HL-60 (cell line): ENCODE results near the gene PDE3A.

Source experiments
- DNase-seq, 2 experiments: peaks; one replicate each; pipeline ENCODE4 v3.0.0-alpha.2; 2010 to 2020; ENCODE audit warnings: low read depth in 1 of 2, low spot score in 1 of 2
- H3K27ac ChIP-seq: fragments of 250-450 bp; sonication (Bioruptor Pico); replicated peaks from 2 replicates; pipeline ENCODE4 v1.5.1; 2020; ENCODE audit warnings: mild to moderate bottlenecking, moderate library complexity
- H3K27me3 ChIP-seq: fragments of 250-450 bp; sonication (Bioruptor Pico); 2 replicates; pipeline ENCODE4 v1.5.1; 2021; ENCODE audit warnings: mild to moderate bottlenecking, moderate library complexity; ENCODE audit not compliant: insufficient read depth, poor library complexity, severe bottlenecking
- H3K4me3 ChIP-seq: replicated peaks from 2 replicates; pipeline ENCODE4 v1.5.1; 2011; ENCODE audit warnings: mild to moderate bottlenecking, control low read depth, low read length; ENCODE audit not compliant: insufficient read depth
- GABPA ChIP-seq: IDR thresholded peaks from 2 replicates; pipeline ENCODE4 v1.6.1; 2012; ENCODE audit warnings: low read depth
- POLR2AphosphoS5 ChIP-seq: IDR thresholded peaks from 2 replicates; pipeline ENCODE4 v1.6.1; 2012; ENCODE audit warnings: low read depth
- SPI1 ChIP-seq: IDR thresholded peaks from 2 replicates; pipeline ENCODE4 v1.6.1; 2012; ENCODE audit warnings: low read depth, mild to moderate bottlenecking, borderline replicate concordance
- TF ChIP-seq, protein P1 (sequence below): IDR thresholded peaks from one replicate; pipeline ENCODE4 v1.5.1; 2011; ENCODE audit warnings: low read length, control low read depth, inconsistent platforms; ENCODE audit not compliant: insufficient read depth
- TF ChIP-seq, protein P2 (sequence below): IDR thresholded peaks from 2 replicates; pipeline ENCODE4 v1.6.1; 2012; ENCODE audit warnings: low read depth; ENCODE audit not compliant: insufficient replicate concordance

Gene PDE3A

DNA sequence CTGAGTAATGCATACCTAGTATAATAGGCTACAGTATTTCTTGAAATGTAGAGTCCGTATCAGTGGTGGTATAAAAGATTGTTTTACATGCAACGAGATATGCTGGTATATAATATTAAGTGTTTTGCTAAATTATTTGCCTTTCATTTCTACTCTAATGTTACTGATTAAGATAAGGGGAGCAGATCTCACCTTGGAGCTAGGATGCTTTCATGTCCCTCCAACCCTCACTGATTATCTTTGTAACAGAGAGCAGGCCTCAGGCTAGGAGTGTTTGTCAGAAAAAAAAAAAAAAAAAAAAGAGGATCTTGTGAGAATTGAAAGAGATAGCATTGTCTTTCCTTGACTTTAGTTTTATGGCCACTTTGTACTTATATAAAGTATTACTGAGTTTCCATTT, 92.6 kb downstream of the PDE3A start:
- Histone ChIP-seq H3K4me3 (no peak overlapping the region), H3K27me3 (no peaks in the 10 kb centered on the region), H3K27ac (no peak overlapping the region)
- DNase-seq, result no peak
- TF ChIP-seq SPI1 (no peak), GABPA (no peak), POLR2AphosphoS5 (no peak)
- TF ChIP-seq, protein P1, sequence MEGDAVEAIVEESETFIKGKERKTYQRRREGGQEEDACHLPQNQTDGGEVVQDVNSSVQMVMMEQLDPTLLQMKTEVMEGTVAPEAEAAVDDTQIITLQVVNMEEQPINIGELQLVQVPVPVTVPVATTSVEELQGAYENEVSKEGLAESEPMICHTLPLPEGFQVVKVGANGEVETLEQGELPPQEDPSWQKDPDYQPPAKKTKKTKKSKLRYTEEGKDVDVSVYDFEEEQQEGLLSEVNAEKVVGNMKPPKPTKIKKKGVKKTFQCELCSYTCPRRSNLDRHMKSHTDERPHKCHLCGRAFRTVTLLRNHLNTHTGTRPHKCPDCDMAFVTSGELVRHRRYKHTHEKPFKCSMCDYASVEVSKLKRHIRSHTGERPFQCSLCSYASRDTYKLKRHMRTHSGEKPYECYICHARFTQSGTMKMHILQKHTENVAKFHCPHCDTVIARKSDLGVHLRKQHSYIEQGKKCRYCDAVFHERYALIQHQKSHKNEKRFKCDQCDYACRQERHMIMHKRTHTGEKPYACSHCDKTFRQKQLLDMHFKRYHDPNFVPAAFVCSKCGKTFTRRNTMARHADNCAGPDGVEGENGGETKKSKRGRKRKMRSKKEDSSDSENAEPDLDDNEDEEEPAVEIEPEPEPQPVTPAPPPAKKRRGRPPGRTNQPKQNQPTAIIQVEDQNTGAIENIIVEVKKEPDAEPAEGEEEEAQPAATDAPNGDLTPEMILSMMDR, result no peak
- TF ChIP-seq, protein P2, sequence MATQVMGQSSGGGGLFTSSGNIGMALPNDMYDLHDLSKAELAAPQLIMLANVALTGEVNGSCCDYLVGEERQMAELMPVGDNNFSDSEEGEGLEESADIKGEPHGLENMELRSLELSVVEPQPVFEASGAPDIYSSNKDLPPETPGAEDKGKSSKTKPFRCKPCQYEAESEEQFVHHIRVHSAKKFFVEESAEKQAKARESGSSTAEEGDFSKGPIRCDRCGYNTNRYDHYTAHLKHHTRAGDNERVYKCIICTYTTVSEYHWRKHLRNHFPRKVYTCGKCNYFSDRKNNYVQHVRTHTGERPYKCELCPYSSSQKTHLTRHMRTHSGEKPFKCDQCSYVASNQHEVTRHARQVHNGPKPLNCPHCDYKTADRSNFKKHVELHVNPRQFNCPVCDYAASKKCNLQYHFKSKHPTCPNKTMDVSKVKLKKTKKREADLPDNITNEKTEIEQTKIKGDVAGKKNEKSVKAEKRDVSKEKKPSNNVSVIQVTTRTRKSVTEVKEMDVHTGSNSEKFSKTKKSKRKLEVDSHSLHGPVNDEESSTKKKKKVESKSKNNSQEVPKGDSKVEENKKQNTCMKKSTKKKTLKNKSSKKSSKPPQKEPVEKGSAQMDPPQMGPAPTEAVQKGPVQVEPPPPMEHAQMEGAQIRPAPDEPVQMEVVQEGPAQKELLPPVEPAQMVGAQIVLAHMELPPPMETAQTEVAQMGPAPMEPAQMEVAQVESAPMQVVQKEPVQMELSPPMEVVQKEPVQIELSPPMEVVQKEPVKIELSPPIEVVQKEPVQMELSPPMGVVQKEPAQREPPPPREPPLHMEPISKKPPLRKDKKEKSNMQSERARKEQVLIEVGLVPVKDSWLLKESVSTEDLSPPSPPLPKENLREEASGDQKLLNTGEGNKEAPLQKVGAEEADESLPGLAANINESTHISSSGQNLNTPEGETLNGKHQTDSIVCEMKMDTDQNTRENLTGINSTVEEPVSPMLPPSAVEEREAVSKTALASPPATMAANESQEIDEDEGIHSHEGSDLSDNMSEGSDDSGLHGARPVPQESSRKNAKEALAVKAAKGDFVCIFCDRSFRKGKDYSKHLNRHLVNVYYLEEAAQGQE, result no peak

DNA sequence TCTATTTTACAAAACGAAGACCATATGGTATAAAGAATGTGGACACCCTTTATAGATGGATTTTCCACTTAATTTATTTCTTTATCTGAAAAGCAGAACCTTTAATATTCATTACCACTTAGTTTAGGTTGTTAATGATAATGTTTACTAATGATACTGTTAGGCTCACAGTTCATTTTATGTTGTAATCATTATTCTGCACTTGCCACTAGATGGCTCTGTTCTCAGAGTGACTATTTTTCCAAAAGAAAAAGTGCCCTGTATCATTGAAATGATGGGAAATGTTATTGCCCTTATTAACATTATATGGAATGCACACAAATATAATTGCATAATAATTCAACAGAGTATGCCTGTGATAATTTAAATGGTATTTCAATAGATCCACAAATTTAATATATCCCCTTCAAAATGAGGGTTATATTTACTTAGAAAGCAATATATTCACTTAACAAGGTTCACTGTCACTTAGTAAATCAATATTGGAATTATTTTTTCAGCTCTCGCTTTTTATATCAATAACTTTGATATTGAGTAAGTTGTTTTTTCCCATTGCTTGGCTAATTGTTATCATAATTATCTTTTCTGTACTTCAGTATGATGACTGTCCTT, 95.7 kb downstream of the PDE3A start:
- DNase-seq, result no peak
- no peak for TF ChIP-seq SPI1
- TF ChIP-seq, protein P1, result peak; percentile 44
- H3K27me3 ChIP-seq, result no peaks in the 10 kb centered on the region
- H3K4me3 ChIP-seq, result no peak overlapping the region
- no peak overlapping the region for H3K27ac ChIP-seq

DNA sequence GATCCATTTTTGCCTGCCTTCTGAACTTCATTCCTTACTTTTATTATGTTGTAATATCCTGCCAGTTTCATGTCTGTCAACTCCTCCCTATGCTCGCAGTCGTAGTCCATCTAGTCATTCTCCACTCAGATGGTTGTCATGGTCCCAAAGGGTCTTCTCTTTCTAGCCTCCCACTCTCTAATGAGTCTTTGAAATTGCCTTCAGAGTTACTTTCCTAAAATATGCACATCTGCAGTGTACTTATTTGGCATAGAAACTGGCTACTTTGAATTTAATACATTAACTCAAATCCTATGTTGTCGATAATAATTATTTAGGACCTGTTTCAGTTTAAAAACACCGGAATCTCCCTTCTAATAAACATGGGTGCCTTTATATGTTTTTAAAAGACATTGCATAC, 101.0 kb downstream of the PDE3A start:
- DNase-seq, result no peak
- no peak overlapping the region for H3K27ac ChIP-seq
- no peaks in the 10 kb centered on the region for H3K27me3 ChIP-seq
- H3K4me3 ChIP-seq, result no peak overlapping the region
- no peak for TF ChIP-seq SPI1
- TF ChIP-seq, protein P1, result no peak
- TF ChIP-seq, protein P2, result no peak
- no peak for TF ChIP-seq POLR2AphosphoS5
- TF ChIP-seq GABPA, result no peak

DNA sequence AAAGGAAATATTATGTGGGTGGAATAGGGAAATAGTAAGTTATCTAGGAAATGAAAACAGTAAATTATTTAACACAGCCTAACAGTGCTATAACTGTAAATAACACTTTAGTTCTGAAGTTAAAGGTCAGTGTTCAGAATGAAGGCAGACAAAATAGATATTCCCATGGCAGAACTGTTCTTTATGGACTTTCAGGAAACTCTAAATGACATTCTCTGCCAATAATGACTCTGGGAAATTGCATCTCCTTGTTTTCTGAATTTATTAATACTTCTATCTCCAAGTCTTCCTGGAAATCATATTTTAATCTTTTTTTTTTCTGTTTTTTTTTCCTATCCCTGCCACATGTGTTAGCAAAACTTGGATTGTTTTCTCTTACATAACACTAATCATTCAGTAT, 101.4 kb downstream of the PDE3A start:
- H3K4me3 ChIP-seq, result no peak overlapping the region
- TF ChIP-seq POLR2AphosphoS5 (no peak), SPI1 (no peak), GABPA (no peak)
- TF ChIP-seq, protein P2, result no peak
- TF ChIP-seq, protein P1, result no peak
- H3K27ac ChIP-seq, result no peak overlapping the region
- no peaks in the 10 kb centered on the region for H3K27me3 ChIP-seq
- no peak for DNase-seq
